Stimulated activated CD8-positive, alpha-beta memory T cell treated with anti-CD3 and anti-CD28 coated beads, Interleukin-15, amount 100 ng/mL, for 24 hours (primary cell): Measurements from ENCODE around the gene F2.
"Not testable (repeated sequence)": the region's sequence is repeated elsewhere in the genome, so short reads cannot be mapped to it uniquely, and the experiment has no call there.

ENCODE experiments used
- DNase-seq: peaks from one replicate; pipeline ENCODE4 v3.0.0-alpha.2; 2020; ENCODE audit warnings: low read depth

Gene F2

GRCh38 chr11:46719048-46719542, at the start of gene F2:
Gene F2, plus strand, starts transcription at chr11:46719213. Its CDS starts 23 bp downstream, at chr11:46719236.
- no peak for DNase-seq

- DNase-seq = no peak
These were observed 49.3 kb upstream of the F2 start for GRCh38 chr11:46669711-46670139.

GRCh38 chr11:46670521-46670920, 48.5 kb upstream of the F2 start:
- not testable (repeated sequence) for DNase-seq

GRCh38 chr11:46671958-46672315, 47.1 kb upstream of the F2 start:
- DNase-seq = no peak

GRCh38 chr11:46672381-46672839, 46.6 kb upstream of the F2 start:
- DNase-seq = no peak

- DNase-seq = no peak
These were observed 45.1 kb upstream of the F2 start for GRCh38 chr11:46673713-46674462.

- no peak for DNase-seq
These were observed 44.3 kb upstream of the F2 start for GRCh38 chr11:46674463-46675287.

- DNase-seq = no peak
These were observed 43.6 kb upstream of the F2 start for GRCh38 chr11:46675288-46675851.

- DNase-seq = no peak
These were observed 43.1 kb upstream of the F2 start for GRCh38 chr11:46675949-46676348.

- DNase-seq = no peak
These were observed 42.4 kb upstream of the F2 start for GRCh38 chr11:46676436-46677158.

GRCh38 chr11:46677169-46677568, 41.8 kb upstream of the F2 start:
- DNase-seq = no peak

- no peak for DNase-seq
These were observed 40.8 kb upstream of the F2 start for GRCh38 chr11:46677991-46678740.

- no peak for DNase-seq
These were observed 40.3 kb upstream of the F2 start for GRCh38 chr11:46678741-46679130.

- no peak for DNase-seq
These were observed 39.5 kb upstream of the F2 start for GRCh38 chr11:46679241-46680163.

- DNase-seq = no peak
These were observed 38.8 kb upstream of the F2 start for GRCh38 chr11:46680164-46680760.

- no peak for DNase-seq
These were observed 38.2 kb upstream of the F2 start for GRCh38 chr11:46680815-46681214.

- DNase-seq = no peak
These were observed 37.2 kb upstream of the F2 start for GRCh38 chr11:46681814-46682213.

- no peak for DNase-seq
These were observed 36.0 kb upstream of the F2 start for GRCh38 chr11:46682773-46683752.

GRCh38 chr11:46684367-46684766, 34.6 kb upstream of the F2 start:
- no peak for DNase-seq
